PC-3 (cell line): ENCODE measurements around the gene FAU. TPM values are rescaled to one million over a fixed set of nuclear protein-coding genes. Genes with fewer than 3 reads are reported as not detected.

Experiments
- ATAC-seq: fragments of 200-7000 bp; cut with Tn5 transposase; 2 replicates; pipeline ENCODE4 v1.9.1; 2020; ENCODE audit warnings: mild to moderate bottlenecking, moderate library complexity
- BruUV-seq: library from RNA; stranded (reverse); fragments of 400-500 nt; replicated peaks from 2 replicates; lab custom pipeline; 2021; lab: Mats Ljungman, UMichigan
- CTCF ChIA-PET: fragments of 300-600 bp; sonication (Branson Sonifier 250); formaldehyde crosslinking; loops from one replicate; lab custom pipeline; 2022; ENCODE audit warnings: antibody characterized with exemption; lab: Charles Lee
- POLR2A ChIA-PET: fragments of 300-600 bp; sonication (Branson Sonifier 250); formaldehyde crosslinking; loops from one replicate; lab custom pipeline; 2022; ENCODE audit warnings: antibody characterized with exemption; ENCODE audit not compliant: unreplicated experiment; lab: Charles Lee
- DNase-seq: peaks from one replicate; pipeline ENCODE4 v3.0.0-alpha.2; 2015
- H2AFZ ChIP-seq: fragments of 300-600 bp; sonication (generic); 2 replicates; pipeline ENCODE4 v1.6.0; 2016; ENCODE audit warnings: antibody characterized with exemption, low read length
- H3F3A ChIP-seq: fragments of 300-600 bp; sonication (generic); one replicate; pipeline ENCODE4 v1.6.0; 2017; ENCODE audit warnings: antibody characterized with exemption, low read length, control low read depth, mild to moderate bottlenecking; ENCODE audit not compliant: unreplicated experiment
- H3K27ac ChIP-seq: fragments of 300-600 bp; sonication (generic); 2 replicates; pipeline ENCODE4 v1.5.1; 2016; ENCODE audit warnings: mild to moderate bottlenecking, low read length
- H3K27me3 ChIP-seq: fragments of 300-600 bp; sonication (generic); 2 replicates; pipeline ENCODE4 v1.6.1; 2016; ENCODE audit warnings: low read length, mixed read lengths
- H3K36me3 ChIP-seq: fragments of 300-600 bp; sonication (generic); 2 replicates; pipeline ENCODE4 v1.6.1; 2016; ENCODE audit warnings: low read depth, mixed run types, low read length, mixed read lengths
- H3K4me1 ChIP-seq: fragments of 300-600 bp; sonication (generic); 2 replicates; pipeline ENCODE4 v1.5.1; 2016; ENCODE audit warnings: low read length; ENCODE audit not compliant: insufficient read depth
- H3K4me2 ChIP-seq: fragments of 300-600 bp; sonication (generic); 2 replicates; pipeline ENCODE4 v1.6.0; 2016; ENCODE audit warnings: low read length
- H3K4me3 ChIP-seq: fragments of 300-600 bp; sonication (generic); 2 replicates; pipeline ENCODE4 v1.5.1; 2016; ENCODE audit warnings: mild to moderate bottlenecking, low read length, mixed read lengths
- H3K79me2 ChIP-seq: fragments of 300-600 bp; sonication (generic); 2 replicates; pipeline ENCODE4 v1.6.1; 2017; ENCODE audit warnings: low read length, mixed read lengths
- H3K9ac ChIP-seq: fragments of 300-600 bp; sonication (generic); 2 replicates; pipeline ENCODE4 v1.6.0; 2016; ENCODE audit warnings: mild to moderate bottlenecking, low read length
- H3K9me2 ChIP-seq: fragments of 300-600 bp; sonication (generic); replicated peaks from 2 replicates; pipeline ENCODE4 v1.6.1; 2016; ENCODE audit warnings: mixed run types, low read length, mixed read lengths
- H3K9me3 ChIP-seq: fragments of 300-600 bp; sonication (generic); 2 replicates; pipeline ENCODE4 v1.6.1; 2016; ENCODE audit warnings: low read length, mixed read lengths
- H4K20me1 ChIP-seq: fragments of 300-600 bp; sonication (generic); 2 replicates; pipeline ENCODE4 v1.6.1; 2016; ENCODE audit warnings: low read length, mixed read lengths
- CTCF ChIP-seq: fragments of 300-600 bp; sonication (generic); conservative IDR thresholded peaks from 2 replicates; pipeline ENCODE4 v1.5.1; 2017; ENCODE audit warnings: antibody characterized with exemption, low read depth, mild to moderate bottlenecking, low read length
- EZH2 ChIP-seq: fragments of 300-600 bp; sonication (generic); IDR thresholded peaks from one replicate; pipeline ENCODE4 v1.6.1; 2017; ENCODE audit warnings: antibody characterized with exemption, mild to moderate bottlenecking, low read length; ENCODE audit not compliant: unreplicated experiment
- EZH2phosphoT487 ChIP-seq: fragments of 300-600 bp; sonication (generic); IDR thresholded peaks from 2 replicates; pipeline ENCODE4 v1.6.1; 2018; ENCODE audit warnings: mild to moderate bottlenecking, antibody characterized with exemption, low read length, borderline replicate concordance
- intact Hi-C: fragments of 100-400 bp; cut with micrococcal nuclease; formaldehyde crosslinking; loops from 2 replicates; pipeline ENCODE4 v1.9.0; 2023
- total RNA-seq: library from RNA; depleted of rRNA; stranded (reverse); fragments of >200 nt; gene quantifications from 2 replicates; pipeline ENCODE4 v1.2.3, GENCODE V29; 2014

Gene FAU
- total RNA-seq, 1 experiment from 2014 or later = 1,157 TPM

DNA sequence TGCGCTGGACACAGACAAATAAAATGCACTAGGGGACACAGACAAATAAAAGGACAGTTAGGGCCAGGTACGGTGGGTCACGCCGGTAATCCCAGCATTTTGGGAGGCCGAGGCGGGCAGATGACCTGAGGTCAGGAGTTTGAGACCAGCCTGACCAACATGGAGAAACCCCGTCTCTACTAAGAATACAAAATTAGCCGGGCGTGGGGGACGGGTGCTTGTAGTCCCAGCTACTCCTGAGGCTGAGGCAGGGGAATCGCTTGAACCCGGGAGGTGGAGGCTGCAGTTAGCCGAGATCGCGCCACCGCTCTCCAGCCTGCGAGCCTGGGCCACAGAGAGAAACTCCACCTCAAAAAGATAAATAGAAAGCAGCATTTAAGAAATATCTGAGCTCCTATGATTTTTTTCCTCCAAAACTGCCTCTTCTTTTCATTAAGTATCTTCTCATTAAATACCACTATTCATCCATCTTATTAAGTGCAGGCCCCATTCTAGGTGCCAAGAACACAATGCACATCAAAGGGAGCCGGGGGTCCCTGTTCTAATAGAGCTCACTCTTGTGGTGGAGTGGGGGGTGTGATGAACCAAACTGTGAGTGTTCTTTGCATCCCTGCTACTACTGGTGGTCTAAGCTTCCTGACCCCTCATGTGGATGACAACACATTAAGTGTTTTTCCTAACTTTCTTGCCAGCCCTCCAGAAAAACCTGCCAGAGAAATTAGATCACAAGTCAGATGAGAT is 3.7 kb downstream of the FAU start:
- H3F3A ChIP-seq = peaks cover 20% of the 10 kb centered on the region
- H2AFZ ChIP-seq = no peak overlapping the region
- intact Hi-C loops = no loop called here
- TF ChIP-seq EZH2phosphoT487 (no peak), EZH2 (no peak), CTCF (no peak; the same call in 1 of the 2 replicates)
- H3K4me2 ChIP-seq = no peak overlapping the region
- H3K4me3 ChIP-seq = no peak overlapping the region
- H3K9me3 ChIP-seq = no peaks in the 10 kb centered on the region
- H3K27ac ChIP-seq = no peak overlapping the region
- no peak overlapping the region for H3K9ac ChIP-seq
- POLR2A ChIA-PET = interaction anchor here (0.6 kb wide), 1 partner anchor 883 kb away, joined by 4 read pairs; no protein-coding TSS in a partner anchor
- ATAC-seq = no peak
- peaks cover 28% of the 10 kb centered on the region for H3K4me1 ChIP-seq
- 0 out of 2 replicates have a peak, but pooled peaks cover 3% of the 10 kb centered on the region for H4K20me1 ChIP-seq
- DNase-seq = no peak
- no peaks in the 10 kb centered on the region for H3K9me2 ChIP-seq
- H3K79me2 ChIP-seq = peaks cover 59% of the 10 kb centered on the region
- CTCF ChIA-PET = no interaction called here
- H3K27me3 ChIP-seq = no peaks in the 10 kb centered on the region
- peaks cover 20% of the 10 kb centered on the region for H3K36me3 ChIP-seq
- no TSS peak for BruUV-seq

DNA sequence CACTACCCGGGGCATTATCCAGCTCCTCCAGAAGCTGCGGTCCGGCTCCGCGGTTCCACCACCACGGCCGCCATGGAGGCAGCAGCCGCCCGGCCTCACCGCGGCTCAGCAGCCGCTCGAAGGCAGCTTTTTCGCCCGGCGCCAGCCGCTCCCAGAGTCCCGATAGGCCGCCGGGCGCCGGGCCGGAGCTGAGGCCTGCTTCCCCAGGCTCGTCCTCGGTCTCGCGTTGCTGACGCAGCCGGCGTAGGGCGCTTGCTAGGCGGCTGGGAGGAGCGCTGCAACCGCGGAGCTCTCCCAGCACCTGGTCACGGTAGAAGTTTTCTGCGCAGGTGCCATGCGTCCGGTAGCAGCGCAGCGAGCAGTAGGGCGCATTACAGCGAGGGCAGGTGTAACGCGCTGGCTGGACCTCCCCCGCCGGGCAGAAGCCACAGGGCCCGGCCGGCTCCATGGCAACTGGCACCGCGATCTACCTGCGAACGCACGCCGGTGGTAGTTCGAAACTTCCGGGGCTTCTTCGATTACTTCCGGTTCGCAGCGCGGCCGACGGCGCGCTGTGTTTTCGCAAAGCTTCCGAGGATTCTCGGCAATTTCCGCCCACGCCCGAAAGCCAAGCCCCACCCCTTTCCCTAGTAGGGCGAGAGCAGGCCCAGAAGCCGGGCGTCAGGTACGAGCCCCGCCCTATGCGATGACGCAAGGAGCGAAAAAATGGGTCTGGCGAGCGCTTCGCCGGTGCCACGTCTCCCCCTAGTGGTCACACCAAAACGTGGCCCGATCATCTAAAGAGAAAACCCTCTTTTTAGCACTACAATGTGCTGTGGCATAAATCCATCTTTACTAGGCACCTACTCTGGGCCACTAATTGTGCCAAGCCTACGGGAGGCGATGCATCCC is 4.5 kb downstream of the FAU start, which contains the start of gene ZNHIT2:
ZNHIT2 (minus strand) TSS at position 496 of the 891 bp plus-strand sequence; CDS start at position 448, 48 bp downstream.
- peaks cover 51% of the 10 kb centered on the region for H3K79me2 ChIP-seq
- peaks cover 20% of the 10 kb centered on the region for H3F3A ChIP-seq
- CTCF ChIA-PET = interaction anchor here (0.7 kb wide), 1 partner anchor 264 kb away, joined by 3 read pairs; no protein-coding TSS in a partner anchor
- ATAC-seq = peak; percentile 59
- TF ChIP-seq CTCF (peak; percentile 97), EZH2 (no peak)
- no peaks in the 10 kb centered on the region for H3K9me2 ChIP-seq
- peak within 1 kb of the TSS; percentile 94 for H3K9ac ChIP-seq
- POLR2A ChIA-PET = interaction anchor here (0.6 kb wide), 2 partner anchors 602 to 882 kb away, joined by 3 to 4 read pairs; no protein-coding TSS in a partner anchor
- intact Hi-C loops = loop anchor here (1.0 to 2.0 kb wide), 4 partner anchors 21 to 137 kb away; partner anchors contain the start of genes CAPN1 and VPS51
- 0 out of 2 replicates have a peak, but pooled peaks cover 3% of the 10 kb centered on the region for H4K20me1 ChIP-seq
- H3K4me1 ChIP-seq = peaks cover 30% of the 10 kb centered on the region
- H3K9me3 ChIP-seq = no peaks in the 10 kb centered on the region
- H3K27ac ChIP-seq = peak within 1 kb of the TSS; percentile 74
- no TSS peak for BruUV-seq
- no peaks in the 10 kb centered on the region for H3K27me3 ChIP-seq
- peak within 1 kb of the TSS; percentile 77 for H3K4me3 ChIP-seq
- DNase-seq = peak; percentile 100
- H2AFZ ChIP-seq = peak within 1 kb of the TSS; percentile 39
- H3K4me2 ChIP-seq = peak within 1 kb of the TSS; percentile 86
- H3K36me3 ChIP-seq = peaks cover 20% of the 10 kb centered on the region
